WI38 (cell line): ENCODE results near the gene N4BP3.

Source experiments
- H3K4me3 ChIP-seq: 2 replicates; pipeline ENCODE4 v1.5.1; 2011; ENCODE audit warnings: low read depth, mild to moderate bottlenecking, control low read depth, low read length
- CTCF ChIP-seq: IDR thresholded peaks from 2 replicates; pipeline ENCODE4 v1.5.1; 2012; ENCODE audit warnings: low read depth, mild to moderate bottlenecking, control low read depth, low read length

N4BP3 gene

GRCh38 chr5:178116143-178116885, 3.0 kb downstream of the N4BP3 start:
- no peak for TF ChIP-seq CTCF
- no peak overlapping the region for H3K4me3 ChIP-seq

- no peak overlapping the region for H3K4me3 ChIP-seq
- no peak for TF ChIP-seq CTCF
Observed at GRCh38 chr5:178117923-178118701, 4.8 kb downstream of the N4BP3 start.

- no peak for TF ChIP-seq CTCF
- no peak overlapping the region for H3K4me3 ChIP-seq
Observed at GRCh38 chr5:178119915-178120606, 6.7 kb downstream of the N4BP3 start.

GRCh38 chr5:178120607-178121357, 7.5 kb downstream of the N4BP3 start:
- peak overlapping the region; percentile 27 for H3K4me3 ChIP-seq
- peak; percentile 34; the same call in 1 of the 2 replicates for TF ChIP-seq CTCF

GRCh38 chr5:178121391-178122276, 8.3 kb downstream of the N4BP3 start:
- no peak for TF ChIP-seq CTCF
- H3K4me3 ChIP-seq = peak overlapping the region; percentile 27

- no peak overlapping the region for H3K4me3 ChIP-seq
- TF ChIP-seq CTCF = no peak
Observed at GRCh38 chr5:178122346-178122745, 9.0 kb downstream of the N4BP3 start.
